Medulla oblongata (tissue), 1 donor: ENCODE measurements around the gene KRTAP22-2.

Source experiments
- DNase-seq: peaks from one replicate; pipeline ENCODE4 v3.0.0-alpha.2; 2015; ENCODE audit errors: extremely low spot score

Gene KRTAP22-2

GRCh38 chr21:30590297-30590696 is at the start of gene KRTAP22-2:
KRTAP22-2 (minus strand) TSS chr21:30590397.
- DNase-seq: no peak

DNA sequence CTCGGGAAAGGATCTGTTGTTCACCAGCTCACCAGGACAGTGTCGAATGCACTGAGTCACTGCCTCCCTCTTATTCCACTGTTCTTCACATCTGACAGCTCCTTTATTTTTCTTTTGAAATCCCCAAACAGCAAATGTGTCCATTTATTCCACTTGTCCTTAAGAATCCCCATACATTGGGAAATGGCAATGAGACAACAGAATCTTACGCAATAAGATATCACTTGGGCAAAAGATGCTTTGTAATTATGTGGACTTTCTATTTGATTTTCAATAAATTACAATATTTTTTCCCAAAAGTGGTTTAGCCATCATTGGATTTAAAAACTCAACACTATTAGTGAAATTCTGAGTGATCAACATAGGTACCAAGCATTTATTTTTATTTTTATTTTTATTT is 48.5 kb upstream of the KRTAP22-2 start:
- DNase-seq: no peak

- no peak for DNase-seq
Measured at GRCh38 chr21:30634906-30635305, 44.7 kb upstream of the KRTAP22-2 start, which contains the start of gene KRTAP20-2. KRTAP20-2 (plus strand) TSS chr21:30635206; CDS start chr21:30635264, 58 bp downstream.

DNA sequence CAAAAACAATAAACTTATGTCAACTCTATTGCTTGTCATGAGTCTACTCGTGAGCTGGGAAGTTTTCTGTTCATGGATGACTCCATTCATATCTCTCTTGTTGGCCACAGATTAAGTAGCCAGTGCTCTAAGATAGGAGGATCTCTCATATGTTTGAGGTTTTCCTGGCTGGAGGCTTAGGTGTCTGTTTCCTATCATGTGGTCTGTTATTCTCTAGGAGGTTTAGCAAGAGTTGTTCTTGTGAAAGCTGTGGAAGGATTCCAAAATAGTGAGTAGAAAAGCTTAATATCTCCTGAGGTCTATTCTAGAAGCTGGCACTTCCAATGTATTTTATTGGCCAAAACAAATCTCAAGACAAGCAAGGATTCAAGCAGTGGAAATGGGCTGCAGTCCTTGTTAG is 39.0 kb upstream of the KRTAP22-2 start:
- no peak for DNase-seq

DNA sequence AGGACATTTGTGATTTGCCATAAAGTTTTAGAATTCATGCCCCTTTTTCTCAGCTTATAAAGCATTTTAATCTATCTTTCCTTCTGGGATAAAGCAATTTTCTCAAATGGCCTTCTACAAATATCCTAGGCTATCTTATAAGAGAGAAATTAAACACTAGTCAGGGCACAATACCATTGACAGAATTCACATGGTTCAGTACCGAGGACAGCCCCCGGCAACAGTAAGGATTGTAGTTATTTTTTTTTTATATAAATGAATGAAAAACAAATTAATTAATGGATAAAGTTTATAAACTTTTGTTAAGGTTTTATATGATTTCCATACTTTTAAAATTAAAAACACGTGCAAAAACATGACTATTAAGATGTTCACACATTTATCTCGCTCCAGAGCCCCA is 37.9 kb upstream of the KRTAP22-2 start:
- no peak for DNase-seq

GRCh38 chr21:30625449-30626165 is 35.4 kb upstream of the KRTAP22-2 start:
- DNase-seq: no peak

- no peak for DNase-seq
Measured at GRCh38 chr21:30623362-30623761, 33.2 kb upstream of the KRTAP22-2 start.

- no peak for DNase-seq
Measured at GRCh38 chr21:30620522-30620921, 30.3 kb upstream of the KRTAP22-2 start, which contains the start of gene KRTAP20-4. KRTAP20-4 (plus strand) TSS chr21:30620627.

DNA sequence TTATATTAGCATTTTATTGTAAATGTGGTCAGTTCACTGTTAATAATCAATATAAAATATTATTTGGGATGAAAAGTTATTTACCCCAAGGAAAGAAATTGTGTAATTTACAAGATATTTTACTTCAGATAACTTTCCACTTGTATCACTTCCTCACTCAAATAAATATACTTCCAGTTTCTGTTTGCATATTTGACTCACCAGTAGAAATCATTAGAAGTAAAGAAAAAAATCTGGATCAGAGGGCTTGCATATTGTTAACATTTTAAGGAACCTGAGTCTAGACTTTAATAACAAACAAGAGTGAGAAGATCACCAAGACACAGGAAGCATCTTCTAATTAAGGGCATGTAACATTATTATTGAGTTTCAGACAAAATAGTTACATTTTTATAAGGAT is 29.9 kb upstream of the KRTAP22-2 start:
- no peak for DNase-seq

- no peak for DNase-seq
Measured at GRCh38 chr21:30616125-30616524, 25.9 kb upstream of the KRTAP22-2 start, which contains the start of gene KRTAP20-1. KRTAP20-1 (plus strand) TSS chr21:30616425; CDS start chr21:30616455, 30 bp downstream.

GRCh38 chr21:30615199-30615598 is 25.0 kb upstream of the KRTAP22-2 start:
- DNase-seq: no peak

GRCh38 chr21:30613836-30614235 is 23.6 kb upstream of the KRTAP22-2 start, which contains the start of gene KRTAP6-1:
KRTAP6-1 (minus strand) TSS chr21:30613930; CDS start chr21:30613904, 26 bp downstream.
- no peak for DNase-seq

DNA sequence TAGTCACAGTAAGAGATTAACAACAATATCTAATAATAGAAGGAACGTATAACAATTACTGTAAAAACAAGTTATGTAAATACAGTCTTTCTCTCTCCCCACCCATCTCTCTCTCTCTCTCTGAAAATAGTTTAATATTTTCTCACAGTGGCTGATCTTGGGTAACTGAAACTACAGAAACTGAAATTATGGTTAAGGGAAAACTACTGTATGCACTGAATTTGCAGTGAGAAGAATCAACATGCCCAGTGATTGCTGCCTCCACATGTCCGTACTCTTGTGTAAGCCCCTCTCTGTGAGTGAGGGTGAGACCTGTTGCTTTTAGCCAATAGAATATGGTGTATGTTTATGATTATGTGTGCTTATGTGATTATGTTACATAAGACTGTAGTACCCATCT is 21.9 kb upstream of the KRTAP22-2 start:
- no peak for DNase-seq

DNA sequence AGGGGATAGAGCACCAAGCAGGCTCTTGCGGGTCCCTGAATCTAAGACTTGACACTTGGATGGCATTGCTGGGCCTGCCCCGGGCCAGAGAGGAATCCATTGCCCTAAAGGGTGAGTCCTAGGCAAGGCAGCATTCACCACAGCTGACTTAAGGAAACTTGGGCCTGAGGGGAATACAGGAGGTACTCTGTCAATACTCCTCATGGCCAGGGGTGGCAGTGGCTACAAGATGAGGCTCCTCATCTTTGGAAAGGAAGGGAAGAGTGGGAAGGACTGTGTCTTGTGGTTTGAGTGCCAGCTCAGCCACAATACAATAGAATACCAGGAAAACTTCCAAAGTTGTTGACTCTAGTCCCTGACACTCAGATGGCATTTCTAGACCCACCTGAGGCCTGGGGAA is 15.8 kb upstream of the KRTAP22-2 start:
- no peak for DNase-seq

GRCh38 chr21:30600787-30601186 is 10.6 kb upstream of the KRTAP22-2 start, which contains the start of gene KRTAP22-1:
KRTAP22-1 (plus strand) TSS chr21:30601087.
- DNase-seq: no peak

- DNase-seq: no peak
Measured at GRCh38 chr21:30598802-30599201, 8.6 kb upstream of the KRTAP22-2 start, which contains the start of gene KRTAP6-2. KRTAP6-2 (minus strand) TSS chr21:30598902; CDS start chr21:30598874, 28 bp downstream.

GRCh38 chr21:30592140-30592539 is 1.9 kb upstream of the KRTAP22-2 start, which contains the start of gene KRTAP6-3:
KRTAP6-3 (plus strand) TSS chr21:30592440; CDS start chr21:30592446, 6 bp downstream.
- no peak for DNase-seq

- no peak for DNase-seq
Measured at GRCh38 chr21:30582870-30583269, 7.3 kb downstream of the KRTAP22-2 start.

- DNase-seq: no peak
Measured at GRCh38 chr21:30580132-30580531, 10.1 kb downstream of the KRTAP22-2 start.

DNA sequence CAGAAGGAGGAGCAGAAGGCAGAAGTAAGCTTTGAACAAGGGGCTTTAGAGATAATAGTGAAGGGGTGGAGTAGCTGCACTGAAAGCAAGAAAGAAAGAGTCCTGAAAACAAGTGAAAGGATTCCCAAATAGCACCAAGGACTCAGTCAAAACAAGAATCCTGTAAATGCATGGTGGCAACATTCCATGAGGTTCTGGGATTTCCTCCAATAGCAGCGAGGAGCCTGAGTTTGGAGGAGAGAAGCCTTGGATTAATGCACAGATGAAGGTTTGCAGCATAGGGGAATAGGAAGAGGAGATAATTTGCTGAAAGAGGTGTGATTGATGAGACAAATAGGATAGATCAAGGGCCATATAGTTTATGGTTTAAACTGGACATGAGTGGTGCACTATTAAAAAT is 10.9 kb downstream of the KRTAP22-2 start:
- DNase-seq: no peak

DNA sequence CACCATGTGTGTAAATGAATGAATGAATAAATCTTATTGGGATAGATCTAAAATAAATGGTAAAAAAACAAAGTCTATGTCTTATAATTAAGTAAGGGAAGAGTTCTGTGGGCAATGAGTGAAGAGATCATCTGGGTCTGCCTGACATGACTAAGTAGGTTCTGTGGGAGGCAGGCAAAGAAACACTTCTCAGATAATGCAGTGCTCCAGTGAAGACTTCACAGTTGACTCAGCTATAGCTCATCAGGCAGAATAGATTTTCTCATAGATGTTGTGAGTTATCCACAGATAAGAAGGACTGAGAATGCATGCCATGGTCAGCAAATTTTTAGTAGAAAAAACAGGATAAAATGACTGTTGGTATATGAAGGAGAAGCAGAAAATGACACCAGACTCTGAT is 12.4 kb downstream of the KRTAP22-2 start:
- no peak for DNase-seq

- no peak for DNase-seq
Measured at GRCh38 chr21:30567617-30568016, 22.6 kb downstream of the KRTAP22-2 start.

DNA sequence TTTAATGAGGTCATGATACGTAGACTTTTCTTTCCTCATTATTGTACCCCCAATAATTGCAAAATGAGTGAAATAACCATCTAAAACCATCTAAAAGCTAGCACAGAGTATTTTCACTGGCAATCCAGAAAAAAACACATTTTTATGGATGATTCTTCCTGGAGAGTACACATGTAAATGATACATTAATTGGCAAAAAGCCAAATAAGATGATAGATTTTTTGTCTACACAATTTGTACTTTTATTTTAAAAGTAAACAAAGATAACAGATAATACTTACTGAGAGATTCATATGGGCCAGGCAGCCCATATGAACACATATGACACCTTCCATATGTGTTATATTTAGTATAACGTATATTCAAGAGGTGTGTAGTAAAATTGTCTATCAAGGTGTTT is 26.6 kb downstream of the KRTAP22-2 start:
- no peak for DNase-seq
